HCT116 (cell line): ENCODE data around the gene SEL1L3. TPM values are rescaled to one million over a fixed set of nuclear protein-coding genes. Genes with fewer than 3 reads are reported as not detected.

Experiments
- ATAC-seq: fragments of 200-7000 bp; cut with Tn5 transposase; 2 replicates; pipeline ENCODE4 v1.9.1; 2020; ENCODE audit warnings: mild to moderate bottlenecking, moderate library complexity
- BruUV-seq: library from RNA; stranded (reverse); fragments of 400-500 nt; replicated peaks from 2 replicates; lab custom pipeline; 2021; lab: Mats Ljungman, UMichigan
- CTCF ChIA-PET: fragments of 300-600 bp; sonication (Branson Sonifier 250); formaldehyde crosslinking; loops from one replicate; lab custom pipeline; 2021; ENCODE audit warnings: antibody characterized with exemption; lab: Charles Lee
- POLR2A ChIA-PET: fragments of 300-600, 350-600 bp; sonication (Branson Sonifier 250); formaldehyde crosslinking; loops from one replicate; lab custom pipeline; 2021; ENCODE audit warnings: antibody characterized with exemption; lab: Charles Lee
- RAD21 ChIA-PET, 2 experiments: fragments of 300-600 bp; sonication (Branson Sonifier 250); formaldehyde crosslinking; loops; one replicate each; lab custom pipeline; 2023; ENCODE audit warnings: low total read pairs in 2 of 2; ENCODE audit not compliant: uncharacterized antibody in 2 of 2, unreplicated experiment in 2 of 2, low non-redundant PET in 1 of 2; lab: Charles Lee
- DNase-seq: peaks from one replicate; pipeline ENCODE4 v3.0.0-alpha.2; 2010; ENCODE audit warnings: low read depth, low spot score
- H2AFZ ChIP-seq: fragments of 200-600 bp; shearing (Covaris generic), sonication (generic); 2 replicates; pipeline ENCODE4 v1.6.1; 2017; ENCODE audit warnings: low read depth, mixed run types, mixed read lengths, antibody characterized with exemption, low read length; ENCODE audit not compliant: poor library complexity, severe bottlenecking
- H3K27ac ChIP-seq: 2 replicates; pipeline ENCODE4 v1.5.1; 2012; ENCODE audit warnings: low read depth, low read length
- H3K27me3 ChIP-seq: fragments of 200-600 bp; sonication (generic); 2 replicates; pipeline ENCODE4 v1.6.1; 2016; ENCODE audit warnings: mixed run types, low read length, mixed read lengths; ENCODE audit not compliant: insufficient read depth
- H3K36me3 ChIP-seq, 2 experiments: fragments of 200-500 bp in 1 of 2; fragments of 200-600 bp in 1 of 2; sonication (Bioruptor generic) in 1 of 2; sonication (generic) in 1 of 2; 2 replicates each; pipeline versions ENCODE4 v1.5.1 to v1.6.1; 2014 to 2016; ENCODE audit warnings: low read length in 2 of 2, inconsistent platforms in 1 of 2, mixed read lengths in 1 of 2, mixed run types in 1 of 2; ENCODE audit not compliant: insufficient read depth in 2 of 2, control insufficient read depth in 1 of 2
- H3K4me1 ChIP-seq, 2 experiments: fragments of 200-600 bp in 1 of 2; sonication (generic) in 1 of 2; 2 replicates each; pipeline versions ENCODE4 v1.5.1 to v1.6.1; 2012 to 2017; ENCODE audit warnings: low read length in 2 of 2, inconsistent platforms in 1 of 2, mild to moderate bottlenecking in 1 of 2, mixed read lengths in 1 of 2, mixed run types in 1 of 2, moderate library complexity in 1 of 2; ENCODE audit not compliant: insufficient read depth in 2 of 2, control insufficient read depth in 1 of 2
- H3K4me2 ChIP-seq: fragments of 200-600 bp; sonication (generic); 2 replicates; pipeline ENCODE4 v1.6.1; 2017; ENCODE audit warnings: mixed run types, low read length, mixed read lengths
- H3K4me3 ChIP-seq, 2 experiments: fragments of 200-600 bp in 1 of 2; sonication (generic) in 1 of 2; replicated peaks in 1 of 2; 2 replicates each; pipeline ENCODE4 v1.5.1; 2011 to 2016; ENCODE audit warnings: low read length in 2 of 2, control low read depth in 1 of 2, low read depth in 1 of 2, mild to moderate bottlenecking in 1 of 2, mixed read lengths in 1 of 2, mixed run types in 1 of 2
- H3K79me2 ChIP-seq: fragments of 200-600 bp; sonication (generic); 2 replicates; pipeline ENCODE4 v1.6.1; 2017; ENCODE audit warnings: mild to moderate bottlenecking, mixed run types, low read length, moderate library complexity, mixed read lengths; ENCODE audit not compliant: insufficient read depth
- H3K9ac ChIP-seq: fragments of 200-600 bp; sonication (generic); 2 replicates; pipeline ENCODE4 v1.6.1; 2016; ENCODE audit warnings: low read length, mixed read lengths
- H3K9me2 ChIP-seq: fragments of 200-600 bp; sonication (generic), shearing (Covaris generic); 2 replicates; pipeline ENCODE4 v1.6.1; 2017; ENCODE audit warnings: mixed run types, mild to moderate bottlenecking, moderate library complexity; ENCODE audit not compliant: insufficient read depth
- H3K9me3 ChIP-seq, 2 experiments: fragments of 200-500 bp in 1 of 2; fragments of 200-600 bp in 1 of 2; sonication (Bioruptor generic) in 1 of 2; sonication (generic) in 1 of 2; 2 replicates each; pipeline ENCODE4 v1.6.1; 2014 to 2017; ENCODE audit warnings: low read length in 2 of 2, mixed read lengths in 2 of 2, inconsistent platforms in 1 of 2, low read depth in 1 of 2, mild to moderate bottlenecking in 1 of 2, mixed run types in 1 of 2, moderate library complexity in 1 of 2; ENCODE audit not compliant: control insufficient read depth in 1 of 2, insufficient read depth in 1 of 2
- H4K20me1 ChIP-seq: fragments of 200-600 bp; sonication (generic), shearing (Covaris generic); 2 replicates; pipeline ENCODE4 v1.6.1; 2017; ENCODE audit warnings: mixed run types, mild to moderate bottlenecking, moderate library complexity; ENCODE audit not compliant: insufficient read depth
- CBX3 ChIP-seq: IDR thresholded peaks from 2 replicates; pipeline ENCODE4 v1.6.1; 2012; ENCODE audit warnings: low read depth
- CEBPB ChIP-seq: IDR thresholded peaks from 2 replicates; pipeline ENCODE4 v1.6.1; 2012; ENCODE audit warnings: low read depth
- CTCF ChIP-seq, 3 experiments: fragments of 200-600 bp in 1 of 3; sonication (generic) in 1 of 3; IDR thresholded peaks in 2 of 3; conservative IDR thresholded peaks in 1 of 3; 2 replicates each; pipeline ENCODE4 v1.5.1; 2012 to 2017; ENCODE audit warnings: low read depth in 2 of 3, low read length in 2 of 3, antibody characterized with exemption in 1 of 3, borderline replicate concordance in 1 of 3, control low read depth in 1 of 3, mild to moderate bottlenecking in 1 of 3, mixed read lengths in 1 of 3, mixed run types in 1 of 3, moderate library complexity in 1 of 3; ENCODE audit not compliant: insufficient read depth in 1 of 3
- EZH2 ChIP-seq: fragments of 200-600 bp; sonication (generic); IDR thresholded peaks from 2 replicates; pipeline ENCODE4 v1.6.1; 2017; ENCODE audit warnings: antibody characterized with exemption, mixed run types
- EZH2phosphoT487 ChIP-seq: fragments of 200-600 bp; IDR thresholded peaks from 2 replicates; pipeline ENCODE4 v1.6.1; 2018; ENCODE audit warnings: antibody characterized with exemption, borderline replicate concordance
- FOSL1 ChIP-seq: IDR thresholded peaks from 2 replicates; pipeline ENCODE4 v1.6.1; 2012; ENCODE audit warnings: low read depth
- POLR2A ChIP-seq: IDR thresholded peaks from 2 replicates; pipeline ENCODE4 v1.7.0; 2011; ENCODE audit warnings: borderline replicate concordance; ENCODE audit not compliant: insufficient read depth, insufficient read length; ENCODE audit errors: extremely low read depth
- POLR2AphosphoS5 ChIP-seq: IDR thresholded peaks from 2 replicates; pipeline ENCODE4 v1.6.1; 2011; ENCODE audit warnings: mild to moderate bottlenecking, low read depth, low read length, moderate library complexity
- RAD21 ChIP-seq: IDR thresholded peaks from 2 replicates; pipeline ENCODE4 v1.6.1; 2012; ENCODE audit warnings: low read depth, mild to moderate bottlenecking
- SIN3A ChIP-seq: IDR thresholded peaks from 2 replicates; pipeline ENCODE4 v1.6.1; 2012; ENCODE audit warnings: low read depth
- SP1 ChIP-seq: IDR thresholded peaks from 2 replicates; pipeline ENCODE4 v1.6.1; 2012; ENCODE audit warnings: low read depth
- SRF ChIP-seq: IDR thresholded peaks from 2 replicates; pipeline ENCODE4 v1.6.1; 2012; ENCODE audit warnings: low read depth
- YY1 ChIP-seq: IDR thresholded peaks from 2 replicates; pipeline ENCODE4 v1.6.1; 2011; ENCODE audit warnings: low read length, low read depth, moderate library complexity, mild to moderate bottlenecking; ENCODE audit not compliant: insufficient replicate concordance; ENCODE audit errors: extremely low read depth
- ZFX ChIP-seq: fragments of 450-650 bp; IDR thresholded peaks from 2 replicates; pipeline ENCODE4 v1.6.1; 2017
- intact Hi-C: fragments of 100-400 bp; cut with micrococcal nuclease; formaldehyde crosslinking; loops from 2 replicates; pipeline ENCODE4 v1.10.0; 2022
- total RNA-seq: library from RNA; stranded (reverse); gene quantifications from one replicate; pipeline ENCODE4 v1.2.1, GENCODE V29; 2021; ENCODE audit not compliant: unreplicated experiment
- TF ChIP-seq, protein P1 (sequence below): IDR thresholded peaks from 2 replicates; pipeline ENCODE4 v1.6.1; 2012

Gene SEL1L3
- total RNA-seq, 1 experiment from 2014 or later, result 45.0 TPM

DNA sequence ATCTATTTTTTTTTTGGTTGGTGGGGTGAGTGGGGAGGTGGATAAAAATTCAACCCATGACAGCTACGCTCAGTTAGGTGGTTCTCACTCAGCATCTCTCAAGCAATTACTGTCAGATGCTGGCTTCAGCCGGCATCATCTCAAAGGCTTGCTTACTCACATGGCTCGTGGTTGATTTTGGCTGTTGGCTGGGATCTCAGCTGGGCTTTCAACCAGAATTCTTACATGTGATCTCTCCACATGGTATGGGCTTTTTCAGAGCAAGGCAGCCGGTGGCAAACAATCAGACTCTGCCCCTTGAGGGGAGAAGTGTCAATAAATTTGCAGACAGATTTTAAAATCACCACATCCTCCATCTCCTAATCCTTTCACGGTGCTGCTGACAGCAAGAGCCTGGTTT, 159.9 kb downstream of the SEL1L3 start:
- H2AFZ ChIP-seq, result no peak overlapping the region
- BruUV-seq, result no TSS peak
- TF ChIP-seq EZH2 (no peak), POLR2AphosphoS5 (no peak), SRF (no peak), POLR2A (no peak), CEBPB (no peak), CBX3 (no peak), CTCF (IDR thresholded peaks at IDR 0.05 in 2 of 3, conservative IDR thresholded peaks at IDR 0.05 in 1 of 3; ENCODE audit: borderline replicate concordance in 1 of 3, insufficient read depth in 1 of 3, low read depth in 2 of 3, low read length in 2 of 3) (no peak), FOSL1 (no peak)
- TF ChIP-seq, protein P1, sequence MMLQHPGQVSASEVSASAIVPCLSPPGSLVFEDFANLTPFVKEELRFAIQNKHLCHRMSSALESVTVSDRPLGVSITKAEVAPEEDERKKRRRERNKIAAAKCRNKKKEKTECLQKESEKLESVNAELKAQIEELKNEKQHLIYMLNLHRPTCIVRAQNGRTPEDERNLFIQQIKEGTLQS, result no peak
- no peak overlapping the region for H3K4me2 ChIP-seq
- no peaks in the 10 kb centered on the region for H3K36me3 ChIP-seq
- CTCF ChIA-PET, result no interaction called here
- no peak overlapping the region for H3K27ac ChIP-seq
- H3K9me3 ChIP-seq, result no peaks in the 10 kb centered on the region
- DNase-seq (no peak), ATAC-seq (no peak)
- H3K9me2 ChIP-seq, result no peaks in the 10 kb centered on the region
- H4K20me1 ChIP-seq, result no peaks in the 10 kb centered on the region
- no peaks in the 10 kb centered on the region for H3K27me3 ChIP-seq
- POLR2A ChIA-PET, result no interaction called here
- no peak overlapping the region for H3K4me3 ChIP-seq
- no peak overlapping the region for H3K9ac ChIP-seq
- H3K4me1 ChIP-seq, result no peaks in the 10 kb centered on the region
- intact Hi-C loops, result no loop called here
- RAD21 ChIA-PET, result no interaction called here
- H3K79me2 ChIP-seq, result no peaks in the 10 kb centered on the region

DNA sequence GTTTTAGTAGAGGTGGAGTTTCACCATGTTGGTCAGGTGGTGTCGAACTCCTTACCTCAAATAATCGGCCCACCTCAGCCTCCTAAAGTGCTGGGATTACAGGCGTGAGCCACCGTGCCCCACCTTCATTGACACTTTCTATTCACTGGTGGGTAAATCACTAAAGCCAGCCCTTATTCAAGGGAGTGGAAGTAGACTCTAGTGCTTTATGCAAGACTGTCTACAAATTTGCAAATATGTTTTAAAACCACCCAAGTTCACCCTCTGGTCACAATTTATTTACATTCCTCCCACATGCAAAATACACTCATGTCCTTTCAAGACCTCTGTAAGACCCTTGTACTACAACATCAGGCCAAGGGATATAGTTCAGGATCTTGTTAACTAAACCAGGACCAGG, 162.1 kb downstream of the SEL1L3 start:
- ChIA-PET CTCF (no interaction called here), POLR2A (no interaction called here), RAD21 (no interaction called here)
- H3K9me2 ChIP-seq, result no peaks in the 10 kb centered on the region
- no peak for ATAC-seq
- intact Hi-C loops, result no loop called here
- no peaks in the 10 kb centered on the region for H4K20me1 ChIP-seq
- no peak overlapping the region for H3K4me2 ChIP-seq
- no peak for DNase-seq
- H3K4me1 ChIP-seq, result no peaks in the 10 kb centered on the region
- no TSS peak for BruUV-seq
- H3K36me3 ChIP-seq, result no peaks in the 10 kb centered on the region
- H3K27ac ChIP-seq, result no peak overlapping the region
- no peaks in the 10 kb centered on the region for H3K79me2 ChIP-seq
- no peaks in the 10 kb centered on the region for H3K27me3 ChIP-seq
- H3K9me3 ChIP-seq, result no peaks in the 10 kb centered on the region
- H2AFZ ChIP-seq, result no peak overlapping the region
- H3K9ac ChIP-seq, result no peak overlapping the region
- H3K4me3 ChIP-seq, result no peak overlapping the region
- no peak for TF ChIP-seq SP1
- TF ChIP-seq, protein P1, result no peak
- no peak for TF ChIP-seq RAD21
- TF ChIP-seq POLR2AphosphoS5, result no peak
- TF ChIP-seq CBX3, result no peak
- TF ChIP-seq CTCF (IDR thresholded peaks at IDR 0.05 in 2 of 3, conservative IDR thresholded peaks at IDR 0.05 in 1 of 3; ENCODE audit: borderline replicate concordance in 1 of 3, insufficient read depth in 1 of 3, low read depth in 2 of 3, low read length in 2 of 3), result no peak
- TF ChIP-seq EZH2phosphoT487, result no peak
- TF ChIP-seq SIN3A, result no peak
- no peak for TF ChIP-seq FOSL1
- TF ChIP-seq ZFX, result no peak
- no peak for TF ChIP-seq YY1
